NCI-H1417 (cell line): ENCODE measurements around the gene TNFRSF18.

Experiments used
- DNase-seq, 3 experiments: peaks; one replicate each; lab custom pipeline; 2025; lab: John Stamatoyannopoulos, UW

The TNFRSF18 gene

DNA sequence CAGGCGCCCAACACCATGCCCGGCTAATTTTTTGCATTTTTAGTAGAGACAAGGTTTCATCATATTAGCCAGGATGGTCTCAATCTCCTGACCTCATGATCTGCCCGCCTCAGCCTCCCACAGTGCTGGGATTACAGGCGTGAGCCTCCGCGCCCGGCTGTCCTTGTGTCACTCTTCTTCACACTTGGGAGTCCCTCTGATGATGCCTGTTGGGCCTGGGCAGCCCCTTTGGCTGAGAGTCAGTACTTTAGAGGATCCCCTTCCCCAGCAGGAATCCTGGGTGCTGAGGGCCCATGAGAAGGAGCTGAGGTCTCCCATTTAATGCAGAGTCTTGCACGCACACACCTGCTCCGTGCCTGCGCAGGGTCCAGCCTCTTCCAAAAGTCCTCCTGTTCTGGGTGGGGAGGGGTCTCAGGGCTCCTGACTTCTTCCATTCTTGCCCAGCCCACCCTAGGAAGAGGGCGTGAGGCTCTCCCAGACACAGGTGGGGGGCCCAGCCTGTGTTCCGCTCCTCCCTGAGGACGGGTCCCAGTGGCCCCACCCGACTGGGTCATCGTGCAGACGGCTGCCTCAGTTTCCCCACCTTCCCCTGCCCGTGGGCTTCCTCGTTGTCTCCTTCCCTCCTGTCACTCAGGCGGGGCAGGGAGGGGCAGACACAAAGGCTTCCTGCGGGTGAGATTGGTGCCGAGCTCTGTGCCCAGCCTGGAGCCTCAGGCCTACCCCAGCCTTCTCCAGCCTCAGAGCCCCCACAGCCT, 28.8 kb downstream of the TNFRSF18 start:
- DNase-seq: no peak

DNA sequence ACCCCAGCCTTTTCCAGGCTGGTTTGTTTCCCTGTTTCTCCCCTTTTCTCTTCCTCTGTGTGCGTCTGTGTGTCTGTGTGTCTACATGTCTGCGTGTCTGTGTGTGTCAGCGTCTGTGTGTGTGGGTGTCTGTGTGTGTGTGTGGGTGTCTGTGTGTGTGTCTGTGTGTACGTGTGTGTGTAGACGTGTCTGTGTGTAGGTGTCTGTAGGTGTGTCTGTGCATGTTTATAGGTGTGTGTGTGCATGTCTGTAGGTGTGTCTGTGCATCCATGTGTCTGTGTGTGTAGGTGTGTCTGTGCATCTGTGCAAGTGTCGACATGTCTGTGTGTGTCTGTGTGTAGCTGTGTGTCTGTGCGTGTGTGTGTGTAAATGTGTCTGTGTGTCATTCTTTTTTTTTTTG, 29.5 kb downstream of the TNFRSF18 start:
- no peak for DNase-seq

DNA sequence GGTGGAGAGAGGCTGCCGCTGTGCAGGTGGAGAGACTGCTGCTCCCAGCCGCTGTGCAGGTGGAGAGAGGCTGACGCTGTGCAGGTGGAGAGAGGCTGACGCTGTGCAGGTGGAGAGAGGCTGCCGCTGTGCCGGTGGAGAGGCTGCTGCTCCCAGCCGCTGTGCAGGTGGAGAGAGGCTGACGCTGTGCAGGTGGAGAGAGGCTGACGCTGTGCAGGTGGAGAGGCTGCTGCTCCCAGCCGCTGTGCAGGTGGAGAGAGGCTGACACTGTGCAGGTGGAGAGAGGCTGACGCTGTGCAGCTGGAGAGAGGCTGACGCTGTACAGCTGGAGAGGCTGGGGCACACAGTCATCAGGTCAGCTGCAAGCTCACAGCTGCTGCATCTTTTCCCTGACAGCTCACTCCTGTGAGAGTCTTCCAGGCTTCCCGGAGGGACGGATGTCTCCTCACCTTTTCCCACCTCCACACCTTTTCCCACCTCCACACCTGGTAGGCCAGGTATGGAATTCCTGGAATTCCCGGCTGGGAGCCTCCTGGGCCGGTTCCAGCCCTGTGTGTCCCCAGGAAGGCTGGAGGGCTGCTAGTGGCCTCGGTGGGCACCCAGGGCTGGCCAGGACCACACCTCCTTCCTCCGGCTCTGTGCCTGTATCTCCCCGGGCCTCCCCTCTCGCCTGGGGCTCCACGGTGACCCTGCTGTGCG, 30.2 kb downstream of the TNFRSF18 start:
- peak in 1 of 3 experiments; percentile 78 for DNase-seq

DNA sequence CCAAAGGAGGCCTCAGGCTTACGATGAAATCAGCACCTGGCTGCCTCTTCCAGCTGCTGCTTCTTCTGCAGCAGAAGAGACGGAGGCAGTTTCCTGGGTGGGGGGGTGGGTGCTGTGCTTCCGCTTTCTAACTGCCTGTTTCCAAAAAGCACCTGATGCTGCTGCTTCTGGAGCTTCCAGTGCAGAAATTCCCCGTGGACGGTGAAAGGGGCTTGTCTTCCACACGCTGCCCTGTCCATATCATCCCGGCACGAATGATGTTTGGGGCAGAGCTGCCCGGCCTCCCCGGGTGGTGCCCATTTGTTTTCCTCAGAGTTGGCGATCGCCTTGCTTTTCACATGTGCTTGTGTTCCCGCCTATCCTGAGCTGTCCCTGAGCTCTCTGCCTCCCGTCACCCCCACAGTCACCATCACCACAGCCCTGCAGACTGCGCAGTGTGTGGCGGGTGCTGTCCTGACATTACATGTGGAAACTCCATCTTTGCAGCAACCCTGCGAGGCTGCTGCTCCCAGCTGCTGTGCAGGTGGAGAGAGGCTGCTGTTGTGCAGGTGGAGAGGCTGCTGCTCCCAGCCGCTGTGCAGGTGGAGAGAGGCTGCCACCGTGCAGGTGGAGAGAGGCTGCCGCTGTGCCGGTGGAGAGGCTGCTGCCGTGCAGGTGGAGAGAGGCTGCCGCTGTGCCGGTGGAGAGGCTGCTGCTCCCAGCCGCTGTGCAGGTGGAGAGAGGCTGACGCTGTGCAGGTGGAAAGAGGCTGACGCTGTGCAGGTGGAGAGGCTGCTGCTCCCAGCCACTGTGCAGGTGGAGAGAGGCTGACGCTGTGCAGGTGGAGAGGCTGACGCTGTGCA, 30.9 kb downstream of the TNFRSF18 start:
- DNase-seq: peak in 1 of 3 experiments; percentile 88

DNA sequence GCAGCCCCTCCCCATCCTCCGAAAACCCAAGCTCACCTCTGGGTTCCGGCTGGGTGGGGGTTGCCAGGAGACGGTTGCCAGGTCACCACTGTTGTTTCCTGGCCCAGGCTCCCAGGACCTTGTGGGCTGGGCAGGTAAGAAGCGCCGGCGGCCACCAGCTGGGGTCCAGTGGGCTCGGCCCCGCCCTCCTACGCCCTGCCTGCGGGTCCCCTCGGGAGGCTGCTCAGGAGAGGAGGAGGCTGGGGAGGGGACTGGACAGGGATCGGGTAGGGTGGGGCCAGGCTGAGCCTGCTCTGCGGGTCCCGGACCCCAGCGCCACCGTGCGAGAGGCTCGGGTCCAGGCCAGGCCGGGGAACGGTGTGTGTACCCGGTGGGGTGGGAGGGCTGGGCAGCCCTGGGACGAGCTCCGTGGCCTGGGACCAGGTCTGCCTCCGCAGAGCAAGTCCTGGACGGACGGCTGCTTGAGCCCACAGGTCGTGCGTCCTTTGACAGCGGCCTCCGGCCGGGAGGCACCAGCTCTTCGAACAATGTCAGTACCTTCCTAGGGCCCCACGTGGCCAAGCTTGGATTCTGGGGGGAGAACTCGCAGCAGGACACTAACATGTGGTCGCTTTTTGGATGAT, 32.5 kb downstream of the TNFRSF18 start, which contains the start of gene TTLL10:
Gene TTLL10 (plus strand): TSS at position 88 of the 623 bp plus-strand sequence. CDS start 5,336 bp downstream, outside the sequence.
- DNase-seq: peak in 1 of 3 experiments; percentile 5

DNA sequence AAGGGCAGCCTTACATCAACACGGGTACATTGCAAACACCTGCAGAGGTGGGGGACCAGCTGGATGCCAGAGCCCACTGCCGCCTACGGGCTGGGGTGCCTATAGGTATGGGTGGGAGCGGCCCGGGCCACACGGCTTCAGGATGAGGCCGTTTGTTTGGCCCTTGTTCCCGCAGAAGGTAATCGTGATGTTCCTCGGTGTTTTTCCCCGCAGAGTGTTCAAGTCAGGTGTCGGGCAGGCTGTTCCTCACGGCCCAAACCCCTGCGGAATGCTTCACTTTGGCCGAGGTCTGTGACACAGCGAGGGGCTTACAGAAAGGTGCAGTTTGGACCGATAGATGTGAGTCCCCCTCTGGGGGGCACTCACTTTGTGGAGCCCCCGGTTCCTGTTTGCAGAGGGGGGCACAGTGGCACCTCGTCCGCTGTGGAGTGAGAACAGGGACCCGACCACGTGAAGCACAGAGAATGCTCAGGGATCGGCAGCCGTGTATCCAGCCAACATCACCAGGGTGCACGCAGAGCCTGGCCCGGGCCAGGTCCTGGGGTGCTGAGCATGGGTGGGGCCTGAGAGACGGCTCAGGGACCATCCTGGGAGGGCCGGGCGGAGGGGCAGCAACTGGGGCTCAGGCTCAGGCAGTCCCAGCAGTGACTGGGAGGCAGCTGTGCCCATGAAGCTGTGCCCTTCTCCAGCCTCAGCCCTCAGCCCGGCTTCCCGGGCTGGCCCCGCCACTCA, 33.2 kb downstream of the TNFRSF18 start:
- no peak for DNase-seq

GRCh38 chr1:1171546-1172340, 34.6 kb downstream of the TNFRSF18 start:
- no peak for DNase-seq

- DNase-seq: no peak
Observed at GRCh38 chr1:1171161-1171545, 35.2 kb downstream of the TNFRSF18 start.

DNA sequence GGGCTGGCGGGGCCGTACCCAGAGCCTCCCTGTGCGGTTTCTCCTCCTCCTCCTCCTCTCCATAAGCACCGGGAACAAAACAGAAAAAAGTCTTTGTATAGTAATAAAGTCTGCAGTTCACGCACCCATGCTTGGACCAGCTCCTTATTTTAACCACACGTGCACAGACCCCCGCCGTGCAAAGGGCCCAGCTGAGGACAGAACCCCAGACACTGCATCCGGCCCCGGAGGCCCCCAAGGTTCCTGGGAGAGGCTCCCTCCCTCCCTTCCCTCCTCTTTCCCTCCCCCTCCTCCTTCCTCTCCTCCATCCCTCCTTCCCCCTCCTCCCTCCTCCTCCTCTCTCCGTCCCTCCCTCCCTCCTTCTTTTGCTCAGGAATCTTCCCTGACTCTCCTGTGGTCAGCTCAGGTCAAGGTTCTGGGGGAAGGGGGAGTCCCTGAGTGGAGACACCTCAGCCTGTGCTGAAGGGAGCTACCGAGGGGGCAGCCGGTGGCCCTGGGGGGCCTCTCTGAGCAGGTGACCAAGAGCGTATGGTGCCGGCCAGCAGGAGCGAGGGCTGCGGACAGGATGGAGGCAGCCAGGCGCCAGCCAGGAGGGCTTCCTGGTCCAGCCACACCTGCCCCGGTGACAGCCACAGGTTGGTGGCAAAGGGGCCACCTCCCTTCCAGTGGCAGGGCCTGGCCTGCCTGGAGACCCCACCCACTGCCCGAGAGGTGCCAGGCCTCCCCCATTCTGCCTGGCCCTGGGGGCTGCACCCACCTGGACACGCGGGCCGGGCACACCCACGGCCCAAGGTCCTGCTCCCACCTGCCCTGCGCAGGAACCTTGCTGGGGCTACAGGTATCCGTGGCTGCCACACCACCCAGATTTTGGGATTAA, 35.9 kb downstream of the TNFRSF18 start:
- DNase-seq: no peak

DNA sequence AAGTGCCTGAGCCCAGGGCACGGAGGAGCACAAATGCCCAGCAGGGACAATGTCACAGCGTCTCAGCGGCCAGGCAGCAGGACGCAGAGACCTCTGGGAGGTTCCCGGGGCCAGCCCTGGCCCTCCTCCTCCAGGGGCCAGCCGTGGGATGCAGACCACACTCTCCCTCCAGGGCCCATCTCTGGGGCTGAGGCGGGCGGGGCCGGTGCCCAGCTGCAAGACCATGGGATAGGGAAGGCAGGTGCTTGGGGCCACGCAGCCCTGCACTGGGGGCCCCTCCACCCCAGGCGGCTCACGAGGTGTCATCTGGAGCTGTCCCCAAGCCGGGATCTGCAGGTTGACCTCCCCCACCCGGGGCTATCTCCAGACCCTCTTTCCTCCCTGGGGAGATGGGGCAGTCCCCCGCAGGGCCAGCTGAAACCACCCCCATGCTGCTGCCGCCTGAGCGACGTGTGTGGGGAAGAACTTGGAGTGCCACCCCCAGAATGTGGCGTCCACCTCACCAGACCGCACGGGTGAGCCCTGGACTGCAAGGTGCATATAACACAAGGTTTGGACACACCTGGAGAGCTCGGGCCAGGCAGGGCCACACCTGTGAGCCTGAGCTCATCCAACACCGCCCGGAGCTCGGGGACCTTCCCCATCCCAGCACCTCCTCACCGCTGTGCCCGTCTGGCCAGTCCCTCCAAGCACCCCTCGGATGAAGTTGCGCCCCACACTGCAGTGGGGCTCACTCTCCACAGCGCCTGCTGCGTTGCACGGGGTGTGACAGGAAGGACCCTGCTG, 36.8 kb downstream of the TNFRSF18 start:
- no peak for DNase-seq

DNA sequence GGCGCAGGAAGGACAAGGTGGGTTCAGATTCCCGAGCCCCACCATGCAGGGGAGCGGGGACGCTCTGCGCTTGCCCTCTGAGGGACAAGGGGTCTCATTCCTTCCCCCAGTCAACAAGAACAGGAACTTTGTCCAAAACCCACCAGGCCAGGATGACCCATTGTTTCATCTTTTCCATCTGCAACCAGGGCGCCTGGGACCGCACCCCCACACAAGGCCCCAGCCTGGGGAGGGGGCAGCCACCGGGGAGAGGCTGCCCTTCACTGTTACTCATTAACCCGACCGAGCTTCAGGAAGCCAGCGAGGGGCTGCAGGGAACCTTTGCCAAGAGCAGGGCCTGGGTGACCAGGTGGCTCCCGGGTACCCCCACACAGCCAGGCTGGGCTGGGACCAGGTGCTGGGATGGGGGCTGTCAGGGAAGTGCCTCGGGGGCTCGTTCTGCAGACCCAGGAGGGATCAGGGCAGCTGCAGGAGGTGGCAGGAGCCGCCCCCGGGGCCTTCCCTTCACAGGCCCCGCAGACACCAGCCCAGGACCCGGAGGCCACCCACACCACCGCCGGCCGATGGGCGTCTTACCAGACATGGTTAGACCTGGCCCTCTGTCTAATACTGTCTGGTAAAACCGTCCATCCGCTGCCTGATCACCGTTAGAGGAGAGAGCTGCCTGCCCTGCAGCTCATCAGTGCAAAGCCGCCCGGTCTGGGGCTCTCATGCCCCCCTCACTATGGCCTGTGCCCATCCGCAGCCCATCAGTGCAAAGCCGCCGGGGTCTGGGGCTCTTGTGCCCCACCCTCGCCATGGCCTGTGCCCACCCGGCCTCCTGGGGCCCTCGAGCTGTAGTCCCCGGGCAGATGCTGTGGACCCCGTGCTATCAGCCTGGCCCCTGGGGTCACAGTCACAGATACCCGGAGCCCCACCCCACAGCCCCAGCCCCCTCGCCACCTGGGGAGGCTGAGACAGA, 37.7 kb downstream of the TNFRSF18 start:
- DNase-seq: no peak

GRCh38 chr1:1167841-1168450, 38.4 kb downstream of the TNFRSF18 start:
- DNase-seq: no peak

DNA sequence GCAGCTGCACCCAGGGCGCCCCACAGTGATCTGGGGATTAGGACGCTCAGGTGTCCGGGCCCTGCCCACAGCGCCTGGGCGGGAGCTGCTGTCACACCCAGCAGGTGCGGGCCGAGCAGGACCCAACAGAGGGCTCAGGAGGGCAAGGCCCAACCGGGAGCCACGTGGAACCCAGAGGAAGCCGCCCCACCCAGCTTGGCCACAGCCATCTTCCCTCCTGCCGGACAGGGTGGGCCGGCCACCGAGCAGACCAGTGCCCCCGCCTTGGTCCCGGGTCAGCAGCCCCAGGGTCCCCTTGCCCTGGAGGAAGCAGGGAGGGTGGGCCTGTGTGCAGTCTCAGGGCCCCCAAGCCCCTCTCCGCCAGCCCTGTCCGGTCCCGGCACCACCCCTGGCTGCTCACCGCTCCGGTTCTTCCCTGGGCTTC, 39.0 kb downstream of the TNFRSF18 start:
- no peak for DNase-seq

DNA sequence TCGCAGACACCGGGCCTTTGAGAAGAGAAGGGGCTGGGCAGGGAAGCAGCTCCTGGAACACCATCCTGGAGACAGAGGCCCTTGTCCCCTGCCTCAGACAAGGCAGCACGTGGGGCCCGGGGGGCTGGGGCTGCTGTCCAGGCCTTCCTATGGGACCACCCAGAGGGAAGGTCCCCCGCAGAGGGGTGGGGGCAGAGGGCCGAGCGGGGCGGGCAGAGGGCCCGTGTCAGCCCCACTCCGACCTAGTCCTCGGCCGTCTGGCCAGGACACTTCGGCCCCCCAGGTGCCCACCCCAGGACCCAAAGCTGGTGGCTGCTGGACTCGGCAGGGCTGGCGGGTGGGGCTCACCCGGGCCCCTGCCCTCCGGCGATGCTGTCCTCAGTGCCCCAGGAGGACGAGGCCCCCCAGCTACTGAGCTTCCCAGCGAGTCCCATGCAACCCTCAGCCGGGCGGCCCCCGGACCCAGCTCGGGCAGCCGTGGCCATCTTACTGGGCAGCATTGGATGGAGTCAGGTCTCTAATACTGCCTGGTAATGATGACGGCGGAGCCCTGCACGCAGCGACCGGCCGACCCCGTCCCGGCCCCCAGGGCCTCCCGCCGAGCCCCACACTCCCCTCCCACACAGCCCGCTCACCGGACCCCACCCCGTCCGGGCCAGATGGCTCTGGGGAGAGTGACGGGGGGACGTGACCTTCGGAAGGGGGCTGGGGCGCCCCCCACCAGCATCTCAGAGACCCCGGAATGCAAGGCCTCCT, 39.6 kb downstream of the TNFRSF18 start:
- no peak for DNase-seq

- peak in 1 of 3 experiments; percentile 3 for DNase-seq
Observed at GRCh38 chr1:1165900-1166421, 40.4 kb downstream of the TNFRSF18 start.

DNA sequence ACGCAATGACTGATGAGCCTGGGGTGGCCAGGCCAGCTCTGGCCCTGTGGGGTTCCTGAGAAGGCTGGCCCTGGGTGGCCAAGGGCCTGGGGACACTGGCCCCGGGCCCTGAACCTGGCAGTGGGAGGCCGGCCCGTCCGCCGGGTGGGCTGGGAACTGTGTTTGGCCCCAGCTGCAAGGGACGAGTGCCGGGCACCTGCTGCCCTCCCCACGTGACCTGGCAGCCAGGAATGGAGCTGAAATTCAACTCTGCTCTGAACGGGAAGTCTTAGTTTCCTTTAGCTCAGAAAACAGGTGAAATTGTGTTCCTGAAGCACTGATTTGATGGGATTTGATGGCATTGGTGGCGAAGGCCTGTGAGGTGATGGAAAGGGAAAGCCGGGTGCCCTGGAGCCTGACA, 40.9 kb downstream of the TNFRSF18 start:
- peak in 2 of 3 experiments; percentile 26 for DNase-seq
